GM18520 (cell line): ENCODE measurements around the gene HIPK2.
"Not testable (repeated sequence)": the region's sequence is repeated elsewhere in the genome, so short reads cannot be mapped to it uniquely, and the experiment has no call there.

Experiments used
- ATAC-seq: cut with Tn5 transposase; IDR thresholded peaks from one replicate; pipeline ENCODE4 v1.9.1; 2021; ENCODE audit not compliant: unreplicated experiment

The HIPK2 gene

DNA sequence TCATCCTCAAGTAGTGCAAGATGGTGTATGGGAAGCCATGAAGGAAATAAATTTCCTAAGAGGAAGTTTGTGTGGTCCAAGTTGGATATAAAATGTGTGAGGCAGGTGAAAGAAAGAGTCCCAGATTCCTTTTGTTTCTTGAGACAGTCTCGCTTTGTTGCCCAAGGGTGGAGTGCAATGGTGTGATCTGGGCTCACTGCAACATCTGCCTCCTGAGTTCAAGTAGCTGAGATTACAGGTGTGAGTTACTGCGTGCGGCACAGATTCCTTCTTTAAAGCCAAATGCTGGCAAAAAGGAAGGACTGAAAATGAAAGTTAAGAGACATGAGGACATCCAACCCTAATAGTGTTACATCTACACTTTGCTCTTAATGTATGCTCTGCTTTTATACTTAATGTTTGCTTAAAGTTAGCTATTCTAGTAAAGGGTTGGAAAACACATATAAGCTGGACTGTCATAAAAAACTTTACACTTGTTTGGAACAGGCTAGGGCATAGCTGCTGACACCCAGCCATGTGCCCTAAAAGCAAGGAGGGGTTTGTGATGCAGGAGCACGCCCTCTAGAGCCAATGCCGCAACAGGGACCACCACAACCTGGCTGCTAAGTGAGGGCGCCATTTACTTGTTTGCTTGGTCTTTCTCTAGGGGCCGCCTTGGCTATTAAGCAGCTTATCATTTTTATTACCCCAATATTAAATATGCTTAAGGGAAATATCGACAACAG lies 219.8 kb downstream of the HIPK2 start:
- ATAC-seq, result no peak

DNA sequence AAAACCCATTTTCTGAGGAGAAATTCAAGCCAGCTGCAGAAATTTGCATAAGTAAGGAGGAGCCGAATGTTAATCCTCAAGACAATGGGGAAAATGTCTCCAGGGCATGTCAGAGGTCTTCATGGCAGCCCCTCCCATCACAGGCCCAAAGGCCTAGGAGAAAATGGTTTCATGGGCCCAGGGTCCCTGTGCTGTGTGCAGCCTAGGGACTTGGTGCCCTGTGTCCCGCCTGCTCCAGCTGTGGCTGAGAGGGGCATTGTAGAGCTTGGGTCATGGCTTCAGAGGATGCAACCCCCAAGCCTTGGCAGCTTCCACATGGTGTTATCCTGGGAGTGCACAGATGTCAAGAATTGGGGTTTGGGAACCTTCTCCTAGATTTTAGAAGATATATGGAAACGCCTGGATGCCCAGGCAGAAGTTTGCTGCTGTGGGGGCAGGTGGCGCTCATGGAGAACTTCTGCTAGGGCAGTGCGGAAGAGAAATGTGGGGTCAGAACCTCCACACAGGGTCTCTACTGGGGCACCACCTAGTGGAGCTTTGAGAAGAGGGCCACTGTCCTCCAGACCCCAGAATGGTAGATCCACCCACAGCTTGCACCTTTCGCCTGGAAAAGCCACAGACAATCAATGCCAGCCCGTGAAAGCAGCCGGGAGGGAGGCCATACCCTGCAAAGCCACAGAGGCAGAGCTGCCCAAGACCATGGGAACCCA lies 223.7 kb downstream of the HIPK2 start:
- not testable (repeated sequence) for ATAC-seq

DNA sequence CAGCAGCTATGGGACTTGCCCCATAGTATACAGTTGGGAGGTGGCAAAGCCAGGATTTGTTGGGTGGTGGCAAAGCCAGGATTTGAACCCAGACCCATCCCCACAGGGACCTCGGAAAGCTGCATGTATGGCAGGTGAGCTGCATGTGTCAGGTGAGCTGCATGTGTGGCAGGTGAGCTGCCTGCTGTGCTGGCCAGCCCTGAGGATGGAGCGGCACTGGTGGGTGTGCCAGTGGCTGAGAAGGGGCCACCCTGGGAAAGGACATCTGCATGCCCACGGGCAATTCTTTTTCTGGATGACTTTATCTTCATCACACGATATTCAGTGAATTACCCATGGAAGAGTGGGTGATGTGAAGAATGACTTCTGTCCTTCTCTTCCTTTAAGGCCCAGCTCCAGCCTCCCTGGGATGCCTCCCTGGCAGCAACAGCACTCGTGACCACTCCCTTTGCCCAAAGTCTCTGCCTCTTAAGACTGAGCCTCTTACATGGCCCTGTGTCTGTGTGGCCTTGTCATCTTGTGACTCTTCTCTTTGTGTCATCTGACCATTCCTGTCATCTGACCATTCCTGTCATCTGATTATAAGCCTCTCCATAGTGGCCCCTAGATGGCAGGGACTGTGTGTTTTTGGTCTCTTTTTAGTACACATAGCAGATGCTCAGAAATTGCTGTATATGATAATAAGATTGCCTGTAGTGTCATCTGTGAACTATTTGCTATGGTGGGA lies 229.3 kb downstream of the HIPK2 start:
- no peak for ATAC-seq

DNA sequence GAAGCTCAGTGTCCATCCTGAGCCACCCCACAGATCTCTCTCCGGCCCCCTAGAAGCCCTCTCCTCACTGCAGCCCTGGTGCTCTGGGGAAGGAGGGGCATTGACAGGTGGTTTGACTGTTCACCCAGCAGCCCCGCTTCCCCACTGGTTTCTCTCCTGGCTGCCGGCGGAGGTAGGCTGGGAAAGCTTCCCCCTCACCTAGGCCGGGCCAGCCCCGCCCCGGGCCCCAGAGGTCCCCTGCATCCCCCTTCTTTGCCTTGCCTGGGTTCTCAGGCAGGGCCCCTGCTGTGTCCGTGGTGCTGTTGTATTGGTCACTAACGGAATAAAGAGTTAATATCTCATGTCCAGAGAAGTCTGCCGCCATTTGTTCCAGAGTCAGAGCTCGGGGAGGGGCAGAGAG lies 233.2 kb downstream of the HIPK2 start:
- no peak for ATAC-seq

DNA sequence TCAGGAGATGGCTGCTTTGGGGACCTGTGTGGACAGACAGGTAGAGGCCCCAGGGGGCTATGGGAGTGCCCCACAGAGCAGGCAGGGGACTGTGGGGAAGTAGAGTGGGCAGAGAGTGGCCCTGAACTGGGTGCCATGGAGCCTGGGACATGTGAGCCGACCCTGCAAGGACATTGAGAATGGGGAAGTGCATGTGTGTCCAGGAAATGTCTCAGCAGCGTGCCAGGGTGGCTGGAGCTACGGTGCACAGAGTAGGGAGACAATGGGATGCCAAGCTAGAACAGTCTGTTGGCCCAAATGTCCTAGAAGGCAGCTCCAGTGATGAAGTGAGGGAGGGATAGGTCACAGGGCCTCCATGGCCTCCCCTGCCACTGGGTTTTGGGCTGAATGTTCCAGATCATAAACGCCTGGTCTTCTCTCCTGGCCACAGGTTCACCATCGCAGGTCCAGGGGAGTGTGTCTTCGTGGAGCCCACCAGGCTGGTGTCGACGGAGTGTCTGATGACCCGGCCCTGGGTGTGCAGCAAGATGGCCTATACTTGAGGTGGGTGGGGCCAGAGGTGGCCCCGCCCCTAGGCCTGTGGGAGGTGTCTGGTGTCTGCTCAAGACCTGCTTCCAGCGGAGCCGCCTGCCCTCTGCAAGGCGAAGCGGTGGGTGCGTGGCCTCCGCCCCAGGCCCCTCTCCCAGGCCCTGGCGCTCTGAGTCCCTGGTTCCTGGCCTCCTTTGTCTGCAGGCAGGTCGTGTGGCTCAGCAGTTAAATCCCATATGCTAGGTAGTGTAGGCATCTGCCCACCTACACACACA lies 233.8 kb downstream of the HIPK2 start:
- no peak for ATAC-seq

- ATAC-seq, result no peak
Measured at GRCh38 chr7:139542308-139543151, 235.3 kb downstream of the HIPK2 start.

- ATAC-seq, result no peak
Measured at GRCh38 chr7:139541600-139542307, 236.0 kb downstream of the HIPK2 start.

- ATAC-seq, result no peak
Measured at GRCh38 chr7:139540203-139540602, 237.6 kb downstream of the HIPK2 start.

DNA sequence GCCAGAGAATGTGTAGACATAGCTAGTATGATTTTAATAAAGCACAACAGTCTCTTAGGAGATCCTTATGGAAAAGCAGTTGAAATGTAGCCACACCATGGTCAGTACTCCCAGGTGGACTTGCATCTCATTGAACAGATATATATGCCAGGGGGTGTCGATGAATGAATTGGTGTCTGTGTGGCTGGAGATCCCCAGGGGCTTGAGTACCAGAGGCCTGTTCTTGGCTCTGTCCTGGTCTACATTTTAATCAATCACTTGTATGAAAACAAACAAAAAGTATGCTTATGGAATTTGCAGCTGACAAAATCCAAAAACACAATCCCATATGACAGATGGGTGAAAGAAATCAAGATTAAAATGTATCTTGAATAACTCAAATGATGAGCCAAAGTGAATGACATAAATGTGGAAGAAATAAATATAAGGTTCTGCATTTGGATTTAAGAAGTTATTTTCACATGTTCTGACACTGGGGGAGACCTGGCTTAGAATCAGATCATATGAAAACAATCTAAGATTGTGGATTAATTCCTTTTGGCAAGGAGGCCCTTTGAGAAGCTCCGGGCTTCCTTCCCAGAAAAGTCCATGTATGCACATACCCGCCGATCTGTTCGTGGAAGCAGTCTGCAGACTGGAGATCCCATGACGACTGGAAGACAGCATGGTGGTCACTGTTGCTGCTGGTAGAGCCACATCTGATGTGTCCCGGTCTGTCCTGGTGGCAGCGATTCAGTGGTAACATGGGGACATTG lies 238.7 kb downstream of the HIPK2 start:
- no peak for ATAC-seq

DNA sequence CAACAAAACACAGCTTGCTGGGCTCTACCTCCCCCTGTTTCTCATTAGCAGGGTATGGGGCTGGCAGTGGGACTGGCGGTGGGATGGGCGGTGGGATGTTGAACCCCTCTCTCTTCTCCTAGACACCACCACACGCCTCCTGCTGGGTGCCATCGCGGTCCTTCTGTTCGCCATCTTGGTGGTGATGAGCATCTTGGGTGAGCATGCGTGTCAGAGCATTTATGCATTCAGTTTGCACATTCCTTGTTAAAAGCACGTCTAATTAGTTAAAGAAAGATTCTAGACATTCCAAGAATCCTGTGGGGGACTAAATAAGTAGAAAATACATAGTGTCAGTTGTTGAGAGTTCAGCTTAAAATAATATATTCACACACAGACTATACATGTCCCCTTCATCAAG lies 241.6 kb downstream of the HIPK2 start:
- ATAC-seq, result no peak

GRCh38 chr7:139534966-139535651 lies 242.7 kb downstream of the HIPK2 start:
- ATAC-seq, result no peak

DNA sequence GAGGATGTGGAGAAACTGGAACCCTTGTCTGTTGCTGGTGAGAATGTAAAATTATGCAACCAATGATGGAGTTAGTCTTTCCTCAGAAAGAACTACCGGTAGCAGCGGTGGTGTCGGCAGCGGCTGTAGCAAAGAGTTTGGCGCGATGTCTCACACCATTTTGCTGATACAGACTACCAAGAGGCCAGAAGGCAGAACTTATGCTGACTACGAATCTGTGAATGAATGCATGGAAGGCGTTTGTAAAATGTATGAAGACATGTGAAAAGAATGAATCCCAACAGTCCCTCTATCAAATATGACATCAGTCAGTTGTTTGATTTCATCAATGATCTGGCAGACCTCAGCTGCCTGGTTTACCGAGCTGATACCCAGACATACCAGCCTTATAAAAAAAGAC lies 243.7 kb downstream of the HIPK2 start:
- no peak for ATAC-seq

- no peak for ATAC-seq
Measured at GRCh38 chr7:139532636-139533155, 245.1 kb downstream of the HIPK2 start.

DNA sequence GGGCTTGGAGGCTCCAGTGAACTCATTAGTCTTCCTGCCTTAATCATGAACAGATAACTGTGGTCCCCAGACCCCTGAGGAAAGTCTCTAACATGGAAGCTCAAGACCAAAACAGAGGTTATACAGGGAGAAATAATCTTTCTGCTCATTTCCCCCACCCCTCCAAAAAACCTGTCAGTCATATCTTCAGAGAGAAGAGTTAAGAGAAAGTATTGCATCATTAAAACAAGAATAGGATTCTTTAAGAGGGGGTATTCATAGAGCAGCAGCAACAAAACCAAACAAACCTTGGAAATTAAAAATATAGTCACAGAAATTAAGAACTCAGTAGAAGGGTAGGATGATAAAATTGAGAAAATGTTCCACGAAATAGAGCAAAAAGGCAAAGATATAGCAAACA lies 246.7 kb downstream of the HIPK2 start:
- ATAC-seq, result no peak

DNA sequence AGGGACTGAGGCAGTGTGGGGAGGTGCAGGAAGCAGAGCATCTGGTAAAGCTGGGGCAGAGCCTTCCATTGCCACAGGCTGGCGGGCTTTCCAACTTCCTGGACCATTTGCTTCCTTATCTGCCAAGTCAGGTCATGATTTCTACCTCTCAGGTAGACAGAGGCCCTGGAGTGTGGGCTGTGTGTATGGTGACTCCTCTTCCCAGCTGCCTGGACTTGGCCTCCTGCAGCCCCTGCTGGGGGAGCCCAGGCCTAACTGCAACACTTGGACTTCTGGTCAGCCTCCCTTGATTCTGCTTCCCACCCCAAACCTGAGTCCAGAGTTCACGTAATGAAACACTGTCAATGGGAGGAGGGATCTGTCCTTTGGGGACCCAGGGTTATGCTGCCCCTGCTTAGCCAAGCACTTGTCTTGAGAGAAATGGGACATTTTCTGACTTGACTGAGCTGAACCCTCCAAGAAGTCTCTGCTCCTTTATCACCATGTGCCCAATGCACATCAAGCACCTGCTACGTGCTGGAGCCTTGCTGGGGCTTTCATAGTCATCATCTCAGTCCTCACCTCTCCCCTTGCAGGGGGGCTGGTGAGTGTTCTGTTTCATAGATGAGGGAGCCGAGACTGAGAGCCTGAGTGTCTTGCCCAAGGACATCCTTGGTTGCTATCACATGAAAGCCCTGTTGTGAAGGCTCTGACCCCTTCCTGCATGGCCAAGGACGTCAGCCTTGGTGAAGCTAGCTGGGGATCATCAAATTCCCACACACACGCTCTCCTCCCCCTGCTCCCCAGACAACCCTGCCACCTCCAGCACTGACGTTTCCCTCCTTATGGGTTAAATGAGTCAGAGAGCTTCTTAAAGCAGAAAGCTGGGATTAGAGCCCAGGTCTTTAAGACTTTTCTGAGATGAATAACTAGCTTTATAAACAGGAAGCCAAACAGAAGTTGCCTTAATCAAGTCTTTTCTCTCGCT lies 250.9 kb downstream of the HIPK2 start:
- no peak for ATAC-seq

DNA sequence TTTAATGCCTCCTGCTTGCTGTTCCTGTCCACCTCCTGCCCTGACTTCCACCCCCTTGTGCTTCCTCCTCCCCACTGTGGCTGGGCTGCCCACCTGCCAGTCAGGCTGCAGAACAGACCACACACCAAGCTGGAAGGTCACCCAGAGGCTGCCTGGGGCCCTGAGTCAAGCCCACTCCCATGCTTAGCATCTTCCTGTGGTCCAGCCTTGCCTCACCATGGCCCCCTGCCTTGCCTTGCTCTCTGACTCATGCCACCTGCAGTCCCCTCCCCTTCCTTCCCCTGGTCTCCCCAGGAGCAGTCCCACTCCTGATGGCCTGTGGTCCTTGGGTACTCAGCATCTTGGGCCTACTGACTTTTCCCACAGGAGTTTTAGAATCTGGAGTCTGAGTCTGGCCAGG lies 252.0 kb downstream of the HIPK2 start:
- ATAC-seq, result no peak

DNA sequence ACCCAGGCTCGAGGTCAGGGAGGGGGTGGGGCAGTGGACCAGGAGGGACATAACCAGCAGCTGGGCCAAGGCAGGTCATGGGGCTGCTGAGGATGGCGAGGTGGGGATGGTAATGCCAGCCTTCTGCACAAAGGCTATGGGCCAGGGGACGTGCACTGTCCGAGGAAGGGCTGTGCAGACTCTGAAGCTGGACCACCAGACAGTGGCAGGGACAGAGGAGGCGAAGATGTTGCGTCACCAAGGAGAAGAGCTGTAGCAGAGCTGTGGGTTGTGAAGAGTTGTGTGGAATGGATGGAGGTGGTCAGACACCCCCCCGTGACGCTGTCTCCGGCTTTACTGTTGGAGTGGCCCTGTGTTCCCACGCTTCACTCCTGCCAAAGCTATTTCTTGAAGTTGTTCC lies 252.6 kb downstream of the HIPK2 start:
- ATAC-seq, result no peak
